HCT116 (cell line): ENCODE data around the gene SEBOX. TPM values are rescaled to one million over a fixed set of nuclear protein-coding genes. Genes with fewer than 3 reads are reported as not detected.

Experiments
- ATAC-seq: fragments of 200-7000 bp; cut with Tn5 transposase; 2 replicates; pipeline ENCODE4 v1.9.1; 2020; ENCODE audit warnings: mild to moderate bottlenecking, moderate library complexity
- BruUV-seq: library from RNA; stranded (reverse); fragments of 400-500 nt; replicated peaks from 2 replicates; lab custom pipeline; 2021; lab: Mats Ljungman, UMichigan
- CTCF ChIA-PET: fragments of 300-600 bp; sonication (Branson Sonifier 250); formaldehyde crosslinking; loops from one replicate; lab custom pipeline; 2021; ENCODE audit warnings: antibody characterized with exemption; lab: Charles Lee
- POLR2A ChIA-PET: fragments of 300-600, 350-600 bp; sonication (Branson Sonifier 250); formaldehyde crosslinking; loops from one replicate; lab custom pipeline; 2021; ENCODE audit warnings: antibody characterized with exemption; lab: Charles Lee
- RAD21 ChIA-PET, 2 experiments: fragments of 300-600 bp; sonication (Branson Sonifier 250); formaldehyde crosslinking; loops; one replicate each; lab custom pipeline; 2023; ENCODE audit warnings: low total read pairs in 2 of 2; ENCODE audit not compliant: uncharacterized antibody in 2 of 2, unreplicated experiment in 2 of 2, low non-redundant PET in 1 of 2; lab: Charles Lee
- DNase-seq: peaks from one replicate; pipeline ENCODE4 v3.0.0-alpha.2; 2010; ENCODE audit warnings: low read depth, low spot score
- H2AFZ ChIP-seq: fragments of 200-600 bp; shearing (Covaris generic), sonication (generic); 2 replicates; pipeline ENCODE4 v1.6.1; 2017; ENCODE audit warnings: low read depth, mixed run types, mixed read lengths, antibody characterized with exemption, low read length; ENCODE audit not compliant: poor library complexity, severe bottlenecking
- H3K27ac ChIP-seq: 2 replicates; pipeline ENCODE4 v1.5.1; 2012; ENCODE audit warnings: low read depth, low read length
- H3K27me3 ChIP-seq: fragments of 200-600 bp; sonication (generic); 2 replicates; pipeline ENCODE4 v1.6.1; 2016; ENCODE audit warnings: mixed run types, low read length, mixed read lengths; ENCODE audit not compliant: insufficient read depth
- H3K36me3 ChIP-seq, 2 experiments: fragments of 200-500 bp in 1 of 2; fragments of 200-600 bp in 1 of 2; sonication (Bioruptor generic) in 1 of 2; sonication (generic) in 1 of 2; 2 replicates each; pipeline versions ENCODE4 v1.5.1 to v1.6.1; 2014 to 2016; ENCODE audit warnings: low read length in 2 of 2, inconsistent platforms in 1 of 2, mixed read lengths in 1 of 2, mixed run types in 1 of 2; ENCODE audit not compliant: insufficient read depth in 2 of 2, control insufficient read depth in 1 of 2
- H3K4me1 ChIP-seq, 2 experiments: fragments of 200-600 bp in 1 of 2; sonication (generic) in 1 of 2; 2 replicates each; pipeline versions ENCODE4 v1.5.1 to v1.6.1; 2012 to 2017; ENCODE audit warnings: low read length in 2 of 2, inconsistent platforms in 1 of 2, mild to moderate bottlenecking in 1 of 2, mixed read lengths in 1 of 2, mixed run types in 1 of 2, moderate library complexity in 1 of 2; ENCODE audit not compliant: insufficient read depth in 2 of 2, control insufficient read depth in 1 of 2
- H3K4me2 ChIP-seq: fragments of 200-600 bp; sonication (generic); 2 replicates; pipeline ENCODE4 v1.6.1; 2017; ENCODE audit warnings: mixed run types, low read length, mixed read lengths
- H3K4me3 ChIP-seq, 2 experiments: fragments of 200-600 bp in 1 of 2; sonication (generic) in 1 of 2; replicated peaks in 1 of 2; 2 replicates each; pipeline ENCODE4 v1.5.1; 2011 to 2016; ENCODE audit warnings: low read length in 2 of 2, control low read depth in 1 of 2, low read depth in 1 of 2, mild to moderate bottlenecking in 1 of 2, mixed read lengths in 1 of 2, mixed run types in 1 of 2
- H3K79me2 ChIP-seq: fragments of 200-600 bp; sonication (generic); 2 replicates; pipeline ENCODE4 v1.6.1; 2017; ENCODE audit warnings: mild to moderate bottlenecking, mixed run types, low read length, moderate library complexity, mixed read lengths; ENCODE audit not compliant: insufficient read depth
- H3K9ac ChIP-seq: fragments of 200-600 bp; sonication (generic); 2 replicates; pipeline ENCODE4 v1.6.1; 2016; ENCODE audit warnings: low read length, mixed read lengths
- H3K9me2 ChIP-seq: fragments of 200-600 bp; sonication (generic), shearing (Covaris generic); 2 replicates; pipeline ENCODE4 v1.6.1; 2017; ENCODE audit warnings: mixed run types, mild to moderate bottlenecking, moderate library complexity; ENCODE audit not compliant: insufficient read depth
- H3K9me3 ChIP-seq, 2 experiments: fragments of 200-500 bp in 1 of 2; fragments of 200-600 bp in 1 of 2; sonication (Bioruptor generic) in 1 of 2; sonication (generic) in 1 of 2; 2 replicates each; pipeline ENCODE4 v1.6.1; 2014 to 2017; ENCODE audit warnings: low read length in 2 of 2, mixed read lengths in 2 of 2, inconsistent platforms in 1 of 2, low read depth in 1 of 2, mild to moderate bottlenecking in 1 of 2, mixed run types in 1 of 2, moderate library complexity in 1 of 2; ENCODE audit not compliant: control insufficient read depth in 1 of 2, insufficient read depth in 1 of 2
- H4K20me1 ChIP-seq: fragments of 200-600 bp; sonication (generic), shearing (Covaris generic); 2 replicates; pipeline ENCODE4 v1.6.1; 2017; ENCODE audit warnings: mixed run types, mild to moderate bottlenecking, moderate library complexity; ENCODE audit not compliant: insufficient read depth
- RAD21 ChIP-seq: IDR thresholded peaks from 2 replicates; pipeline ENCODE4 v1.6.1; 2012; ENCODE audit warnings: low read depth, mild to moderate bottlenecking
- SIN3A ChIP-seq: IDR thresholded peaks from 2 replicates; pipeline ENCODE4 v1.6.1; 2012; ENCODE audit warnings: low read depth
- TCF7L2 ChIP-seq: IDR thresholded peaks from 2 replicates; pipeline ENCODE4 v1.7.0; 2011; ENCODE audit warnings: borderline replicate concordance, inconsistent platforms; ENCODE audit not compliant: insufficient read depth, insufficient read length; ENCODE audit errors: extremely low read depth
- YY1 ChIP-seq: IDR thresholded peaks from 2 replicates; pipeline ENCODE4 v1.6.1; 2011; ENCODE audit warnings: low read length, low read depth, moderate library complexity, mild to moderate bottlenecking; ENCODE audit not compliant: insufficient replicate concordance; ENCODE audit errors: extremely low read depth
- intact Hi-C: fragments of 100-400 bp; cut with micrococcal nuclease; formaldehyde crosslinking; loops from 2 replicates; pipeline ENCODE4 v1.10.0; 2022
- microRNA-seq: library from miRNA; unstranded; fragments of <30 nt; microRNA quantifications from one replicate; pipeline ENCODE4, GENCODE V29; 2016; ENCODE audit warnings: borderline number of aligned reads
- total RNA-seq: library from RNA; stranded (reverse); gene quantifications from one replicate; pipeline ENCODE4 v1.2.1, GENCODE V29; 2021; ENCODE audit not compliant: unreplicated experiment
- TF ChIP-seq, protein P1 (sequence below): IDR thresholded peaks from 2 replicates; pipeline ENCODE4 v1.6.1; 2012

The SEBOX gene
- total RNA-seq, 1 experiment from 2014 or later, result not detected

DNA sequence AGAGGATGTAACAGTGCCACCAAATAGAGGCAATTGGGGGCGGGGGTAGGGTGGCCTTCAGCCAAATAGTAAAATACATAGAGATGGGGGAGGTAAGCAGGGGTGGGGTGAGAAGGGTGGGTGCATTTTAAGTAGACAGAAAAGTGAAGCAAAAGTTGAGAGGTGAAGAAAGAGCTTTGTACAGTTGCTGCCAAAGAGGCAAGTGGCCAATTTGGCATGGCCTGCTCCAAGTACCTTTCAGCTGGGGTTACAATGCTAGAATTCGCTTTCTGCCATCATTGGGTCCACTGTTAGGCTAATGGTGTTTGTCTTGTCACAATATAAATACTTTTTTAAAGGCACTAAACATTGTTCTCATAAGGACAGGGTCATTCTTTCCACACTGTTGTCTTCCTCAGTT is 51.2 kb downstream of the SEBOX start:
- ChIA-PET RAD21 (no interaction called here), POLR2A (no interaction called here), CTCF (no interaction called here)
- Histone ChIP-seq H3K9ac (no peak overlapping the region), H3K79me2 (no peaks in the 10 kb centered on the region), H3K9me3 (no peaks in the 10 kb centered on the region), H3K4me3 (no peak overlapping the region), H3K27ac (no peak overlapping the region), H4K20me1 (no peaks in the 10 kb centered on the region), H3K4me1 (peaks cover 4 to 11% of the 10 kb centered on the region in 2 experiments; a peak in 3 of 4 replicates), H2AFZ (no peak overlapping the region), H3K4me2 (no peak overlapping the region), H3K36me3 (no peaks in the 10 kb centered on the region), H3K27me3 (no peaks in the 10 kb centered on the region), H3K9me2 (no peaks in the 10 kb centered on the region)
- intact Hi-C loops, result loop anchor here (10.0 kb wide), 1 partner anchor 61 kb away; the partner anchor contains the start of genes SARM1 and VTN
- no peak for ATAC-seq
- BruUV-seq, result no TSS peak
- DNase-seq, result no peak
- TF ChIP-seq SIN3A (no peak), TCF7L2 (no peak), YY1 (no peak), RAD21 (no peak)
- TF ChIP-seq, protein P1, sequence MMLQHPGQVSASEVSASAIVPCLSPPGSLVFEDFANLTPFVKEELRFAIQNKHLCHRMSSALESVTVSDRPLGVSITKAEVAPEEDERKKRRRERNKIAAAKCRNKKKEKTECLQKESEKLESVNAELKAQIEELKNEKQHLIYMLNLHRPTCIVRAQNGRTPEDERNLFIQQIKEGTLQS, result no peak

Small RNA genes lying within 50 kb of the gene (microRNA-seq; reads per million reads assigned to microRNA genes)
- not detected for gene MIR4723

Other genes with a start within 250 kb of the SEBOX start
- 55.6 TPM for gene TMEM97, start 46.0 kb downstream of the SEBOX start, total RNA-seq
- gene IFT20, start 29.7 kb downstream of the SEBOX start, total RNA-seq, result 21.7 TPM
- 33.4 TPM for gene TNFAIP1, start 29.4 kb downstream of the SEBOX start, total RNA-seq
- 78.0 TPM for gene POLDIP2, start 7.7 kb downstream of the SEBOX start, total RNA-seq
- gene VTN, start 5.1 kb upstream of the SEBOX start, total RNA-seq, result 1.5 TPM
- 1.3 TPM for gene SARM1, start 6.5 kb upstream of the SEBOX start, total RNA-seq
- gene SLC46A1, start 41.0 kb upstream of the SEBOX start, total RNA-seq, result 17.8 TPM
- gene SLC13A2, start 108.4 kb upstream of the SEBOX start, total RNA-seq, result not detected
- not detected for gene FOXN1, start 141.1 kb upstream of the SEBOX start, total RNA-seq
- 43.2 TPM for gene UNC119, start 187.4 kb upstream of the SEBOX start, total RNA-seq
- 45.8 TPM for gene PIGS, start 206.3 kb upstream of the SEBOX start, total RNA-seq
- 82.8 TPM for gene ALDOC, start 211.7 kb upstream of the SEBOX start, total RNA-seq
- 94.9 TPM for gene SPAG5, start 233.8 kb upstream of the SEBOX start, total RNA-seq
- gene RSKR, start 249.0 kb upstream of the SEBOX start, total RNA-seq, result 18.9 TPM